ENCODE data around the gene MRC2.

DNA sequence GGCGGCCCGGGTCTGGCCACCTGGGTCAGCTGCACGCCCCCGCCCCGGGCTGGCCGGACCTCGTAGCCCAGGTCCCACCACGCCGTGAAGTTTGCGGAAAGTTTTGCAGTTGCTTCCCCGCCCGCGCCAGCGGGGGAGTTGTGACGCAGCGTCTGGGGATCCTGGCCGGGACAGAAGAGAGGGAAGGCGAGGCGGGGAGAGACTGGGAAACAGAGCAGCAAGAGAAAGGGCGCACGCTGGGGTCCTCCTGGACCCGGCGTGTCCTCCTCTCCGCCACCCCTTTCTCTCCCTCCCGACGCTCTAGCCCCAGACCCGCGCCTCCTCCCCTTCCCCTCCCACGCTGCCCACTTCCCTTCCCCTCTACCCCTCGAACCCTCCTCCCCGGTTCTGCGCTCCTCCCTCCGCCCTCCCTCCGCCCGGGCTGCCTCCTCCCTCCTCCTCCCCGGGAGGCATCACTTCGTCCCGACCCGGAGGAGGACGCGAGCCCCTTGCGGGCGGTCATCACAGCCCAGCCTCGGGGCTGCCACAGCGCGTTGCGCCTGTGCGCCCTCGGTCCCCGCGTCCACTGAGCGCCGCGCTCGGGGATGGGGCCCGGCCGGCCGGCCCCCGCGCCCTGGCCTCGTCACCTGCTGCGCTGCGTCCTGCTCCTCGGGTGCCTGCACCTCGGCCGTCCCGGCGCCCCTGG is at the start of gene MRC2:
- no peak for TF ChIP-seq CTCF (IDR thresholded peaks at IDR 0.05)
- peak; percentile 38 for TF ChIP-seq POLR2A (IDR thresholded peaks at IDR 0.05)
